GM19455 (cell line): ENCODE data around the gene LARP4.
A peak's percentile ranks its signal among the peaks of the same experiment; 100 is the strongest.
"Not testable (repeated sequence)": the region's sequence is repeated elsewhere in the genome, so short reads cannot be mapped to it uniquely, and the experiment has no call there.

Experiments used
- ATAC-seq: cut with Tn5 transposase; IDR thresholded peaks from one replicate; pipeline ENCODE4 v1.9.1; 2021; ENCODE audit not compliant: unreplicated experiment

Gene LARP4

DNA sequence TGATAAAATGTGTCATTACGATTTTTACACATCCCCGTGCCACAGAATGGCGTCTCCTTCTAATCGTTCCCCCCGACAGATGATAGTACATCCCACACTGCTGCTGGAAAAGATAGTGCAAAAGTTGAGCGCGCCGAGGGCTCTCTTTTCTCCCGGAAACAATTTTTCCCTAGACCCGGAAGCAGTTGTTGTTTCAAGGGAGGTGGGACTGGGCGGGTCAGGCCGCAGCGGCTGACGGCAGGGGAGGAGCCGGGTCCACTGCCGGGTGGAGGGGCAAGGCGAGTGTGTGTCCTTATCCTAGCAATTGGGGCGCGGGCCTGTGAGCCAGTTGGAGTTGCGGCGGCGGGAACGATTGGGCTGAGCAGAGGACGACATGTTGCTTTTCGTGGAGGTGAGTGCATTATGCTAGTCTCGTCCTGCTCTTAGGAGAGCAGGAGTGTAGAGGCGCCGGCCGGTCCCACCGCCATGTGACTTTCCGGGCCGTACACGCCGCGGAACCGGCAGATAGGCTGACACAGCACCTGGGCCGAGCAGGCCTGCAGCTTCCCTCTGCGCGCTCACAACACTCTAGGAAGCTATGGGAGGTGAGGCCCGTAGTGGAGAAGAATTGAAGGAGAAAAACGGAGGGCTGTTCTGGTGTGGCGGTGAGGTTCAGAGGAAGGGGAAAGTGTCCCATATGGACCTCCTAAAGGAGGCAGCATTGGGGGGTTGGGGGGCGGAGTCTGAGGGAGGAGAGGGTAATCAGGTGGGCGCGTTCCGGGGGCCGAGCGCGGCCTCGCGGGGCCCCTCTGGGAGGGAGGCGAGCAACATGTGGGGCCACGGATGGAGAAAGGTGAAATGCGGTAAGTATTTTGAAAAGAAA, at the start of gene LARP4:
Gene LARP4, plus strand, starts transcription at position 248 of the 862 bp plus-strand sequence. Its CDS starts 126 bp downstream, at position 374.
- peak; percentile 91 for ATAC-seq

DNA sequence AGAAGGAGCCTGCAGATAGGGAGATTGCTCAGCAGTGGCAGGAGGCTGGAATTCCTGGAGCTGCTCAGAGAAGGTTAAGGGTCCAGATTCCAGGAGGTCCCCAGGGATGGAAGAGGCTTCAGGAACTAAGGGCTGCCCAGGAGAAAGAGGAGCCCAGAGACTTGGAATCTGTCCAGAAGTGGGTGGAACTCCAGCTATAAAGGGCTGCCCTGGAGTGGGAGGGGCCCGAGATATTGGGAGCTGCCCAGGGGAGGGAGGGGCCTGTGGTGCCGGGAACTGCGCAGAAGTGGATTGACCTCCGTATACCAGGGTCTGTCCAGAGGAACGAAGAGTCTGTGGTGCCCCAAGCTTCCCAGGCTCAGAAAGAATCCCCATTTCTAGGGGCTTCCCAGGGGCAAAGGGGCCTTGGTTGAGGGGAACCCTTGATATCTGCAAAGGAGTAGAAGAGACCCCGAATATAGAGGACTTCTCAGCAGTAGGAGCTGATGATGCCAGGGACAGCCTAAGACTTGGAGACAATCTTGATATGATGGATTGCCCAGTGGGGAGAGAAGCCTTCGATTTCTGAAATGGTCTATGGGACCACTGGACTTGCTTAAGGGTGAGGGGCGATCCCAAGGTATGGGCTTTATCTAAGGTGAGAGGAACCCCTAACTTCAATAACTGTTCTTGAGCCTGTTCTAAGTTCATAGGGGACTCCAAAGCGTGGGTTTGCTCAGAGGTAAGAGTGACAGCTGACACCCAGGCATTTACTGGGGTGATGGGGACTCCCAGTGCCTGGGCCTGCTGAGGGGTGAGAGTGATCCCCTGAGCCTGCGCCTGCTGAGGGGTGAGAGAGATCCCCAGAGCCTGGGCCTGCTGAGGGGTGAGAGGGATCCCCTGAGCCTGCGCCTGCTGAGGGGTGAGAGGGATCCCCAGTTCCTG, 49.3 kb upstream of the LARP4 start:
- no peak for ATAC-seq

DNA sequence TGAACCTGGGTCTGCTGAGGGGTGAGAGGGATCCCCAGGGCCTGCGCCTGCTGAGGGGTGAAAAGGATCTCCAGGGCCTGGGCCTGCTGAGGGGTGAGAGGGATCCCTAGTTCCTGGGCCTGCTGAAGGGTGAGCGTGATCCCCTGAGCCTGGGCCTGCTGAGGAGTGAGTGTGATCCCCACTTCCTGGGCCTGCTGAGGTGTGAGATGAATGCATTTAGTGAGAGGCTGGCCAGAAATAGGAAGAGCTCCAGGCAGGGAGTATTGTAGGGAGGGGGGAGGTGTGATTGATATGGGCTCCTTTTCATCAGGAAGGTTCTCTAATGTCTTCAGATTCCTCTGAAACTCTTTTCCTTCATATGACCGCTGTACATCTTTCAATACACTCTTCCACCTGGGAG, 47.3 kb upstream of the LARP4 start:
- ATAC-seq: no peak

DNA sequence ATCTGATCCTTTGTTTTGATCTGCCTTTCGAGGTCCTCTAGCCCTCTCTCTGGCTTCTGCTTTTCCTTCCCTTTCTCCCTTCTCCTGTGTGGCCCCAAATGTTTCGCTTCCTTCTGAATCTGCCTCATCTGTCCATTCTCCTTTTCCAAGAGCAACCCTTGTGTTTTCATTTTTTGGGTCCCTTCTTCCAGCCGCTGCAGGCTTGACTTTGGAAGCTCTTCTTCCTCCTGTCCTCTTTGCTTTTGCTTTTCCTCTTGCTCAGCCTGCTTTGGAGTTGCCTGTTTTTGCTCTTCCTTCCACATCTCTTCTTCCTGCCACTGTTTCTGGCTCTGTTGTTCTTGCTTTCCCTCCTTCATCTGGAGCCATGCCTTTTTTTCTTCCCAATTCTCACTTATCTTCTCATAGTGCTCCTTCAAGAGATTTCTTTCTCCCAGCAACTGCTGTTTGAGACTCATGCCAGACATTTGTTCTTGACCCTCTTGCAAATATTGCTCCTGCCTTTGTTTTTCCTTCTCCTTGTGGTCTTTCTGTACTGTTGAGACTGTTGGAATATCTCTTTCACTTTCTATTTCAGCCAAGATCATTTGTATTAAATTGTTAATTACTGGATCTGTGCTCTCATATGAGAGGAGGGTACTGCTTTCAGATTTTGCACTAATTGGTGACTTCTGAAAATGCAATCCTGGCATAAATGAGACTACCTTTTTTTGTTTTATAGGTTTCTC, 46.7 kb upstream of the LARP4 start:
- no peak for ATAC-seq

DNA sequence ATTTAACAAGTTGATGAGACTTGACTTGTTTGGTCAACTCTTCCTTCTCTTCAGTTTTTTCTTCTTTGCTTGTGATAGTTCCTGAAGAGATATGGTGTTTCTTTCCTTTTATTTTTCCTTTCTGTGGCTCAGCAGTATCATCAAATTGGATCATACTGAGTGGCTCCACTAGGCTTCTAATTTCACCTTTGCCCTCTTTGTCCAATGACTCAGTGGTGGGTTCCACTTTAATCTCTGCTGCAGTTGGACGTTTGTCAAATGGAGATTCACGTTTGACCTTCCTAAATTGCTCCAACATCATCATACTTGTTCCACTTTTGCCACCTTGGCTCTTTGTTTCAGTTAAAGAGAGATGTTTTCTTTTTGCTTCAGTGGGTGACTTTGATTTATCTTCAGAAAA, 45.8 kb upstream of the LARP4 start:
- no peak for ATAC-seq

DNA sequence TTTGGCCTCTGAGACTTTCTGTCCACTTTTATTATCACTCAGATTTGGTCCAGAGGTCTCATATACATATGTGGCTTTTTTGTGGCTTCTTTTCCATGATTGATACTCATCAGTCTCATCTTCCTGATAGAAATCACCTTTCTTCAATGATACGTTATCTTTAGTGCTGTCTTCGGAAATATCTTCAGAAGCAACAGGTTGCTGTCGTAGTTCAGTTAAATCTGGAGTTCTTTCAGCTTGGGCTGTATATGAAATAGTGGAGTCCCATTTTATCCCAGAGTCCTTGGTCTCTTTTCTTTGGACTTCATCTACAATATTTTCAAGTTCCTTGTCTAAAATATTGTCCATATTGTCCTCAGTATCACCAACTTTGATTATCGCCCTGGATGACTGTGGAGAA, 45.3 kb upstream of the LARP4 start:
- no peak for ATAC-seq

DNA sequence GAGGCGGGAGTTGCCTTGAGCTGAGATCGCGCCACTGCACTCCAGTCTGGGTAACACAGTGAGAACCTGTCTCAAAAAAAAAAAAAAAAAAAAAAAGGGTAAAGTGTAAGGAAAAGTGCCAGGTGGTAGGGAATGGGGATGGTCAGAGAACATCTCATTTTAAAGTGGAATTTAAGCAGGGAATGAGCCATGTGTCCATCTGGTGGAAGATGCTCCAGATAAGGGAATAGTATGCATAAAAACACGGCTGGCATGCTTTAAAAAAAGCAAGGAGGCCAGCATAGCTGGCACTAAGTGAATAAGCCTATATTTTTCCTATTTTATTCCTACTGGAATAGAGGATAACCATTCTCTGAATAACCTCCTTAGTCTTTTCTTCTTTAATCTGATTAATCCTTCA, 38.0 kb upstream of the LARP4 start:
- no peak for ATAC-seq

DNA sequence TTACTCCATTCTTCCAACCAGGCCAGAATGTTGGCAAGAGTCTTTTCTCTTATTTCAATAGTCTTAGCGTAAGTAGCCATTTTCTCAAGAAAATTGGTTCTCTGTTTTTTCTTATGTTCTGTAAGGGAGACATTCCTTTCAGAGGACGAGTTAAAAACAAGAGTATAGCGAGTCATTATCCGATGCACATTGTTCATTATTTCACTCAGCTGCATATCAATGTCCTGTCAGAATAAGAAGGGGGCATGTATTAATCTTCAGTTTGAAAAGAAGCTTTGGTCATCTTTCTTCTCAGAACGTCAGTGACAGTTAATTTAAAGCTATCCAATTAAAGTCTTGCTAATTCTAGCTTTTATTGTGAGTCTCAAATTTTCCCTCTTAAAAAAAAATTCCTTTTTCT, 37.5 kb upstream of the LARP4 start:
- ATAC-seq: no peak

DNA sequence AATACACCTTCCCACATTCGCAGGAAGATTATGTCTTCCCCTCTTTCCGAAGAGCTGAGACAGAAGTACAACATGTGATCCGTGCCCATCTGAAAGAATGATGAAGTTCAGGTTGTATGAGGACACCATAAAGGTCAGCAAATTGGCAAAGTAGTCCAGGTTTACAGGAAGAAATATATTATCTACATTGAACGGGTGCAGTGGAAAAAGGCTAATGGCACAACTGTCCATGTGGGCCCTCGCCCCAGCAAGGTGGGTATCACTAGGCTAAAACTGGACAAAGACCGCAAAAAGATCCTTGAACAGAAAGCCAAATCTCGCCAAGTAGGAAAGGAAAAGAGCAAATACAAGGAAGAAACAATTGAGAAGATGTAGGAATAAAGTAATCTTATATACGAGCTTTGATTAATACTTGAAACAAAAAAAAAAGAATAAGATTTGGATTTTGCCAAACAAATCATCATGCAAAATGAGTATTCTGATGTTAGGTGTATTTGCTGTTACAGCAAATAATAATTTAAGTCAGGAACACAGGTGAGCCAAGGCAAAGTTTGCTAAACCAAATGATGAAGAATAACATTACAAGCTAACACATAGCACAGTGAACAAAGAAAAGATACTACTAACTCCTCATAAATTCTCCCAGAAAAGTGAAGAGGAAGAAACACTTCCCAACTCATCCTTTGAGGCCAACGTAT, 34.8 kb upstream of the LARP4 start:
- no peak for ATAC-seq

DNA sequence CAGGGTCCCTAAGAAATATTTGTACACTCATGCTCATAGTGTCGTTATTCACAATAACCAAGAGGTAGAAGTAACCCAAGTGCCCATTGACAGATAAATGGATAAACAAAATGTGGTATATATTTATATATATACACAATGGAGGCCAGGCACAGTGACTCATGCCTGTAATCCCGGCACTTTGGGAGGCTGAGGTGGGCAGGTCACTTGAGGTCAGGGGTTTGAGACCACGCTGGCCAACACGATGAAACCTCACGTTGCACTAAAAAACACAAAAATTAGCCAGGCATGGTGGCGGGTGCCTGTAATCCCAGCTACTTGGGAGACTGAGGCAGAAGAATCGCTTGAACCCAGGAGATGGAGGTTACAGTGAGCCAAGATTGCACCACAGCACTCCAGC, 30.0 kb upstream of the LARP4 start:
- ATAC-seq: not testable (repeated sequence)

DNA sequence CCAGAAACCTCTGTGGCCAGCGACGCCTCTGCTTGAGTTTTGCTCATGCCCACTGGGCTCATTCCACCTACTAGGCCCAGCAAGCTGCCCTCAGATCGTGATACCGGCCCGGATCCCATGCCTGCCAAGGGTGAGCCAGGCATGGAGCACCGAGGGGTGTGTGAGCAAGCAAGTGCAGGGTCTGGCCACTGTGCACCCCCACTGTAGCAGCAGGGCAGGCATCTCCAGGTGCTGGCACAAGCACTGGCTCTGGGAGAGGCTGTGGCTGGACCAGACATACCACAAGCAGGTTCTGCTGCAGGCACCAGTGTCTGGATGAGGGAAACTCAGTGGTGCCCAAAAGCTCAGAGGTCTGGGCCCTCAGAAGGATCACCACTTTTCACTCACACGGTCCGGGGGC, 24.9 kb upstream of the LARP4 start:
- ATAC-seq: no peak

DNA sequence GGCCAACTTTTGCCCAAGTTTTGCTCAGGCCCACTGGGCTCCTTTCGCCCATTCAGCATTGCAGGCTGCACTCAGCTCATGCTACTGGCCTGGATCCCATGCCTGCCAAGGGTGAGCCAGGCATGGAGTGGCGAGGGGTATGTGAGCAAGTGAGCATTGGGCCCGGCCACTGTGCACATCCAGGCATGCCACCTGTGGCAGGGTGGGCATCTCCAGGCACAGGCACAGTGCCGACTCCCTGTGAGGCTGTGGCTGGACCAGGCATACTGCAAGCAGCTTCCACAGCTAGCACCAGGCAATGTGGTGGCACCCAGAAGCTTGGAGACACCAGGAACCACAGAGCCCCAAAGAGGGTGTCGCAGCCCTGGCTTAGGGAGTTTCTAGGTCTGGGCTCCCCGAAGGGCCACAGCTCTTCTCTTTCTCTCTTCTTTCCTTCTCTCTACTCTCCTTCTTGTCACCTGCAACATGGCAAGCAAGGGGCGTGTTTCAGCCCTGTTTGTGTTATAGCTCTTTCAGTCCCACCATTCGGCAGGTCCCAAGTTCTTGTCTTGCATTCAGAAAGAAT, 19.8 kb upstream of the LARP4 start:
- ATAC-seq: no peak

DNA sequence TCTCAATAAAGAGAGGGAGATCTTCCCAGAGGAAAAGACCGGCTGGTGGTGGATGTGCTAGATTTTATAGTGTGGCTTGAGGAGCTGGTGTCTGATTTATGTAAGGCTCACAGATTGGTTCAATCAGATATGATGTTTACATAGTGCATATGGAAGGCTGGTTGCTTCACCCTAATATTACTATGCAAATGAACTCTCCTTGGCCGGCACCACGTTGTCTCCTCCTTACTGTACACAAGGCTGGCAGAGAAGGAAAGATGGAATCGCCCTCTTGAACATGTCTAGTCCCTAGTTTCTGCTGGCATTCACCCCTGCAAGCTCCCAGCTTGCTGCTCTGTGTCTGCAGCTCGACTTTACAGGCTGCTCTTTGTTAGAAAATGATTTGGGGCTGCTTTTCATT, 13.2 kb upstream of the LARP4 start:
- no peak for ATAC-seq

DNA sequence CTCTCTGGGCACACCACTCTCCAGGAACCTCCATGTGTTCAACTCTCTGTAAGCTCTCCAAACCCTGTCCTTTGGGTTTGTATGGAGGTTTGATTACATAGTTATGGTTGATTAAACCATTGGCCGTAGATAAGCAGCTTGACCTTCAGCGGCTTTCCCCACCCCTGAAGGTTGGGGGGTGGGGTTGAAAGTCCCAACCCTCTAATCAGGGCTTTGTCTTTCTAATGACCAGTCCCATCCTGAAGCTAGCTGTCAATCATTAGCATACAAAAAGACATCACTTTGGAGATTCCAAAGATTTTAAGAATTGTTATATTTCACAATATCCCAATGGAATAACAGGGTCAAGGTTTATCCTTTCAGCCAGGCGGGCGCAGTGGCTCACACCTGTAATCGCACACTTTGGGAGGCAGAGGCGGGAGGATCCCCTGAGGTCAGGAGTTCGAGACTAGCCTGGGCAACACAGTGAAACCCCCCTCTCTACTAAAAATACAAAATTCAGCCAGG, 12.7 kb upstream of the LARP4 start:
- ATAC-seq: no peak

DNA sequence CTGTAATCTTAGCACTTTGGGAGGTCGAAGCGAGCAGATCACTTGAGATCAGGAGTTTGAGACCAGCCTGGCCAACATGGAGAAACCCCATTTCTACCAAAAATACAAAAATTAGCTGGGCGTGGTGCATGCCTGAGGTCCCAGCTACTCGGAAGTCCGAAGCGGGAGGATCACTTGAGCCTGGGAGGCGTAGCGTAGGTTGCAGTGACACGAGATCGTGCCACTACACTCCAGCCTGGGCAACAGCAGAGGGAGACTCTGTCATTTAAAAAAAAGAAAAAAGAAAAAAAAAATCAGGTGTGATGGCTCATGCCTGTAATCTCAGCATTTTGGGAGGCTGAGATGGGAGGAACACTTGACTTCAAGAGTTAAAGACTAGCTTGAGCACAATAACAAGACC, 11.9 kb upstream of the LARP4 start:
- not testable (repeated sequence) for ATAC-seq

DNA sequence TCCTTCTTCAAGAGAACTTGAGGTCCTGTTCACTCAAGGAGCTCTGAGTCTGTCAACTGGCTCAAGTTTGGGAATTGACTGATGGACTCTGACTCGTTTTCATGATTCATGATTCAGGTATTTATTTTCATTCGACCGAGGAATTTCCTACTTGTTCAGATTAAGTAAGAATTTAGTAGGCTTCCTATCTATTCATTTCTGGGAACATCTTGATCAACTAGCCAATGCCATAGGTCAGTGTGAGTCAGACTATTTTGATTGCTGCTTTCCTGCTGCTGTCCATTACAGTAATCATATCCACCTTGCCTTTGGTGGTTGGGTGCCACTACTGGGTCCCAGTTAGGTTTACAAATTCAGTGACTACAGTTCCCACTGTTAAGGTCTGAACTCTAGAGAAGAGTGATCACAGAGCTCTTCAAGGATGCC, 10.4 kb upstream of the LARP4 start:
- ATAC-seq: no peak

DNA sequence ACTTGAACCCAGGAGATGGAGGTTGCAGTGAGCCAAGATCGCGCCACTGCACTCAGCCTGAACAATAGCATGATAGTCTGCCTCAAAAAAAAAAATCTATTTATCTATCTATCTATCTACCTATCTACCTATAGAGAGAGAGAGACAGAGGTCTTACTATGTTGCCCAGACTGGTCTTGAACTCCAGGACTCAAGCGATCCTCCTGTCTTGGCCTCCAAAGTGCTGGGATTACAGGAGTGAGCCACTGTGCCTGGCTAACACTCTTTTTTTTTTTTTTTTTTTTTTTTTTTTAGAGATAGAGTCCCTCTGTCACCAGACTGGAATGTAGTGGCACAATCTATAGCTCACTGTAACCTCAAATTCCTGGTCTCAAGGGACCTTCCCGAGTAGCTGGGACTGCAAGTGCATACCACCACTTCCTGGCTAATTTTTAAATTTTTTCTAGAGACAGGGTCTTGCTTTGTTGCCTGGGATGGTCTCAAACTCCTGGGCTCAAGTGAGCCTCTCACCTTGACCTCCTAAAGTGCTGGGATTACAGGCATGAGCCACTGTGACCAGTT, 6.1 kb upstream of the LARP4 start:
- no peak for ATAC-seq

DNA sequence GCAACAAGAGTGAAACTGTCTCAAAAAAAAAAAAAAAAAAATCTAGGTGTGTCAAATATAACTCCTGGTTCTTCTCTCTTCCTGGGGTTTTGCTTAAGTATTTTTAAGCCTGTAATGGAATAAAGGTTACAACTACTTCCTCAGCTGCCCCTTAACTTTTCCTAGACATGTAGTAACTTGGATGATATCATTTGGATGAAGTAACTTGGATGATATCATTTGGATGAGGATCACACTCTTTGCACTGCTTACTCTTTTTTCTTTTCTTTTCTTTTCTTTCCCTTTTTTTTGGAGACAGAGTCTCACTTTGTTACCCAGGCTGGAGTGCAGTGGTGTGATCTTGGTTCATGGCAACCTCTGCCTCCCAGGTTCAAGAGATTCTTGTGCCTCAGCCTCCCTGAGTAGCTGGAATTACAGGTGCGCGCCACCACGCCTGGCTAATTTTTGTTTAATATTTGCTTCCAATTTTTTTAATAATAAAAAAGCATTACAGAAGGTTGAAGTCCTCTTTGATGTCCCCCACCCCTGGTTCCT, 3.5 kb upstream of the LARP4 start:
- ATAC-seq: no peak

DNA sequence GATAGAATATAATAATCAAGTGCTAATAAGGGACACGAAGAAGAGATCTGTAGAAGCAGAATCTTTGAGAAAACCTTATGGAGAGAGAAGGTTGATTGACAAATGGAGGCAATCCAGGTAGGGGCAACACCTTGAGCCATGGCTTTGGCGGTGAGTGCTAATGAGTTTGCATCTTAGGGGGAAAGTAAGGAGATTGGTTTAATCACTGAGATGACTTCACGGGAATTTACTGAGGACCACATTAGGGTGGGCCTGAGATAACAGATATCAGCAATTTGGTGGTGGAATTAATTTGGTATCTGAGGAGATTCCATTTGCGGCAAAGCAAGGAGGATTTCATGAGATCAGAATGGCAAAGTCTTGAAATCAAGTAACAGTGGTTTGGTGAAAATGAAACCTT, 1.8 kb upstream of the LARP4 start:
- no peak for ATAC-seq
